ENCODE results near the gene EPHA10. TPM values are rescaled to one million over a fixed set of nuclear protein-coding genes. Genes with fewer than 3 reads are reported as not detected.
"Not testable (repeated sequence)": the region's sequence is repeated elsewhere in the genome, so short reads cannot be mapped to it uniquely, and the experiment has no call there.

EPHA10 gene
- polyA plus RNA-seq, 1 donor from 2014 or later = 39.4 TPM

- H3K9me3 ChIP-seq (ENCODE audit: low read length); H3K9me2 ChIP-seq (ENCODE audit: insufficient read depth, low read length); H2AFZ ChIP-seq (ENCODE audit: low read depth, low read length); H3K9ac ChIP-seq (ENCODE audit: low read length); H3K27me3 ChIP-seq (ENCODE audit: insufficient read depth, low read depth, low read length); H3K36me3 ChIP-seq (ENCODE audit: insufficient read depth, low read length); H3K79me2 ChIP-seq (replicated peaks; ENCODE audit: insufficient read depth, low read length); H3K27ac ChIP-seq (ENCODE audit: low read length); H3K4me3 ChIP-seq (ENCODE audit: low read length); H3K4me2 ChIP-seq (ENCODE audit: low read length); H3F3A ChIP-seq (ENCODE audit: insufficient read depth, low read length, poor library complexity, severe bottlenecking); H4K20me1 ChIP-seq (ENCODE audit: insufficient read depth): not testable (repeated sequence)
These were observed 80.7 kb downstream of the EPHA10 start for GRCh38 chr1:37684182-37684581.

GRCh38 chr1:37682334-37682987, 82.5 kb downstream of the EPHA10 start:
- H3K9ac ChIP-seq (ENCODE audit: low read length) = no peak overlapping the region
- no peak overlapping the region for H2AFZ ChIP-seq (ENCODE audit: low read depth, low read length)
- TF ChIP-seq CTCF (IDR thresholded peaks at IDR 0.05; ENCODE audit: poor library complexity, severe bottlenecking) (peak; percentile 93), MXI1 (conservative IDR thresholded peaks at IDR 0.05; ENCODE audit: poor library complexity, severe bottlenecking) (peak; percentile 18), EP300 (conservative IDR thresholded peaks at IDR 0.05; ENCODE audit: poor library complexity, severe bottlenecking) (no peak), SMC3 (conservative IDR thresholded peaks at IDR 0.05; ENCODE audit: poor library complexity) (peak; percentile 93), RAD21 (conservative IDR thresholded peaks at IDR 0.05) (peak; percentile 93), TAF1 (IDR thresholded peaks at IDR 0.05; ENCODE audit: low read depth) (no peak)
- no peaks in the 10 kb centered on the region for H4K20me1 ChIP-seq (ENCODE audit: insufficient read depth)
- no peaks in the 10 kb centered on the region for H3K9me2 ChIP-seq (ENCODE audit: insufficient read depth, low read length)
- H3K79me2 ChIP-seq (replicated peaks; ENCODE audit: insufficient read depth, low read length) = no peaks in the 10 kb centered on the region
- no peaks in the 10 kb centered on the region for H3K9me3 ChIP-seq (ENCODE audit: low read length)
- H3F3A ChIP-seq (ENCODE audit: insufficient read depth, low read length, poor library complexity, severe bottlenecking) = no peaks in the 10 kb centered on the region
- H3K36me3 ChIP-seq (ENCODE audit: insufficient read depth, low read length) = peaks cover 6% of the 10 kb centered on the region
- H3K4me2 ChIP-seq (ENCODE audit: low read length) = no peak overlapping the region
- no peak overlapping the region for H3K27ac ChIP-seq (ENCODE audit: low read length)
- H3K4me3 ChIP-seq (ENCODE audit: low read length) = no peak overlapping the region
- no peaks in the 10 kb centered on the region for H3K27me3 ChIP-seq (ENCODE audit: insufficient read depth, low read depth, low read length)

- Histone ChIP-seq H2AFZ (ENCODE audit: low read depth, low read length) (no peak overlapping the region), H3K4me3 (ENCODE audit: low read length) (no peak overlapping the region), H4K20me1 (ENCODE audit: insufficient read depth) (no peaks in the 10 kb centered on the region), H3K4me2 (ENCODE audit: low read length) (no peak overlapping the region), H3K9ac (ENCODE audit: low read length) (no peak overlapping the region), H3K9me2 (ENCODE audit: insufficient read depth, low read length) (no peaks in the 10 kb centered on the region), H3K79me2 (replicated peaks; ENCODE audit: insufficient read depth, low read length) (no peaks in the 10 kb centered on the region), H3K27me3 (ENCODE audit: insufficient read depth, low read depth, low read length) (no peaks in the 10 kb centered on the region), H3F3A (ENCODE audit: insufficient read depth, low read length, poor library complexity, severe bottlenecking) (no peaks in the 10 kb centered on the region), H3K9me3 (ENCODE audit: low read length) (no peaks in the 10 kb centered on the region), H3K27ac (ENCODE audit: low read length) (no peak overlapping the region), H3K36me3 (ENCODE audit: insufficient read depth, low read length) (peaks cover 6% of the 10 kb centered on the region)
- no peak for TF ChIP-seq TAF1 (IDR thresholded peaks at IDR 0.05; ENCODE audit: low read depth)
- TF ChIP-seq REST (IDR thresholded peaks at IDR 0.05; ENCODE audit: borderline replicate concordance) = no peak
- TF ChIP-seq SMC3 (conservative IDR thresholded peaks at IDR 0.05; ENCODE audit: poor library complexity) = no peak
- no peak for TF ChIP-seq EP300 (conservative IDR thresholded peaks at IDR 0.05; ENCODE audit: poor library complexity, severe bottlenecking)
- no peak for TF ChIP-seq POLR2AphosphoS5 (IDR thresholded peaks at IDR 0.05)
- TF ChIP-seq MXI1 (conservative IDR thresholded peaks at IDR 0.05; ENCODE audit: poor library complexity, severe bottlenecking) = no peak
- TF ChIP-seq RAD21 (conservative IDR thresholded peaks at IDR 0.05) = no peak
- no peak for TF ChIP-seq EZH2 (IDR thresholded peaks at IDR 0.05; ENCODE audit: borderline replicate concordance, insufficient read depth, low read length, poor library complexity, severe bottlenecking)
- TF ChIP-seq CTCF (IDR thresholded peaks at IDR 0.05; ENCODE audit: poor library complexity, severe bottlenecking) = no peak
These were observed 84.0 kb downstream of the EPHA10 start for GRCh38 chr1:37680933-37681332.
